GM12878 (cell line): ENCODE data around the gene CYP3A7.

Experiments
- BCL11A ChIP-seq: IDR thresholded peaks from 2 replicates; pipeline ENCODE4 v1.6.1; 2011; ENCODE audit warnings: low read depth, low read length
- CREB1 ChIP-seq: IDR thresholded peaks from 2 replicates; pipeline ENCODE4 v1.6.1; 2012; ENCODE audit warnings: low read depth, mild to moderate bottlenecking, inconsistent platforms
- CTCF ChIP-seq, 3 experiments: IDR thresholded peaks in 2 of 3; conservative IDR thresholded peaks in 1 of 3; 2 replicates each; pipeline ENCODE4 v1.5.1; 2011; ENCODE audit warnings: low read depth in 3 of 3, low read length in 3 of 3, mild to moderate bottlenecking in 3 of 3, control low read depth in 2 of 3, moderate library complexity in 2 of 3, inconsistent platforms in 1 of 3, mixed read lengths in 1 of 3; ENCODE audit not compliant: control insufficient read depth in 2 of 3, insufficient read depth in 1 of 3; ENCODE audit errors: extremely low read depth in 1 of 3
- ELK1 ChIP-seq: IDR thresholded peaks from 2 replicates; pipeline ENCODE4 v1.6.1; 2012; ENCODE audit warnings: low read depth, low read length, improper control_type of control experiment
- EZH2 ChIP-seq: IDR thresholded peaks from 2 replicates; pipeline ENCODE4 v1.6.1; 2012; ENCODE audit warnings: low read depth, mild to moderate bottlenecking, control low read depth, inconsistent platforms, low read length, borderline replicate concordance; ENCODE audit not compliant: control insufficient read depth
- GABPA ChIP-seq: IDR thresholded peaks from 2 replicates; pipeline ENCODE4 v1.6.1; 2014; ENCODE audit warnings: antibody characterized with exemption, low read depth, mild to moderate bottlenecking, inconsistent platforms
- GATAD2B ChIP-seq: fragments of 450-650 bp; conservative IDR thresholded peaks from 2 replicates; pipeline ENCODE4 v1.6.1; 2017; ENCODE audit warnings: low read depth, mild to moderate bottlenecking, moderate library complexity
- KLF5 ChIP-seq: fragments of 450-650 bp; IDR thresholded peaks from 2 replicates; pipeline ENCODE4 v1.6.1; 2014; ENCODE audit warnings: mild to moderate bottlenecking; ENCODE audit not compliant: partially characterized antibody
- MAX ChIP-seq: IDR thresholded peaks from 2 replicates; pipeline ENCODE4 v1.6.1; 2012; ENCODE audit warnings: low read depth, low read length, improper control_type of control experiment
- MXI1 ChIP-seq: fragments of 150-350 bp; IDR thresholded peaks from 2 replicates; pipeline ENCODE4 v1.6.1; 2011; ENCODE audit warnings: low read depth, mild to moderate bottlenecking, inconsistent platforms, low read length, improper control_type of control experiment
- NBN ChIP-seq: fragments of 450-650 bp; IDR thresholded peaks from 2 replicates; pipeline ENCODE4 v1.6.1; 2016
- SIN3A ChIP-seq: IDR thresholded peaks from 2 replicates; pipeline ENCODE4 v1.6.1; 2012; ENCODE audit warnings: low read depth, low read length, improper control_type of control experiment
- ZBTB33 ChIP-seq: fragments of 450-650 bp; IDR thresholded peaks from 2 replicates; pipeline ENCODE4 v1.6.1; 2017; ENCODE audit warnings: mild to moderate bottlenecking
- ZNF274 ChIP-seq: IDR thresholded peaks from one replicate; pipeline ENCODE4 v1.8.0; 2011; ENCODE audit not compliant: insufficient read length, insufficient read depth

GRCh38 chr7:99730238-99730810 is 4.7 kb downstream of the CYP3A7 start:
- no peak for TF ChIP-seq CTCF (IDR thresholded peaks at IDR 0.05 in 2 of 3, conservative IDR thresholded peaks at IDR 0.05 in 1 of 3; ENCODE audit: control insufficient read depth in 2 of 3, extremely low read depth in 1 of 3, insufficient read depth in 1 of 3, low read depth in 3 of 3, low read length in 3 of 3)
- no peak for TF ChIP-seq CREB1
- no peak for TF ChIP-seq NBN
- TF ChIP-seq ZNF274: no peak
- TF ChIP-seq EZH2: no peak
- TF ChIP-seq KLF5: no peak
- TF ChIP-seq SIN3A: no peak
- no peak for TF ChIP-seq MAX
- no peak for TF ChIP-seq ELK1
- no peak for TF ChIP-seq GATAD2B
- no peak for TF ChIP-seq ZBTB33
- TF ChIP-seq GABPA: no peak
- TF ChIP-seq BCL11A: no peak
- no peak for TF ChIP-seq MXI1
